GM18505 (cell line): ENCODE measurements around the gene ZNF77.
"Not testable (repeated sequence)": the region's sequence is repeated elsewhere in the genome, so short reads cannot be mapped to it uniquely, and the experiment has no call there.

ENCODE experiments used
- ATAC-seq: cut with Tn5 transposase; IDR thresholded peaks from one replicate; pipeline ENCODE4 v1.9.1; 2021; ENCODE audit not compliant: unreplicated experiment
- POLR2A ChIP-seq: IDR thresholded peaks from 4 replicates; pipeline ENCODE4 v1.6.1; 2011; ENCODE audit warnings: borderline replicate concordance; ENCODE audit not compliant: insufficient read depth, insufficient read length; ENCODE audit errors: extremely low read depth

Gene ZNF77

GRCh38 chr19:2944775-2945574, at the start of gene ZNF77:
Gene ZNF77 (minus strand): TSS chr19:2944971. CDS start chr19:2944840, 131 bp downstream.
- TF ChIP-seq POLR2A, result peak; percentile 13
- ATAC-seq, result peak; percentile 88

DNA sequence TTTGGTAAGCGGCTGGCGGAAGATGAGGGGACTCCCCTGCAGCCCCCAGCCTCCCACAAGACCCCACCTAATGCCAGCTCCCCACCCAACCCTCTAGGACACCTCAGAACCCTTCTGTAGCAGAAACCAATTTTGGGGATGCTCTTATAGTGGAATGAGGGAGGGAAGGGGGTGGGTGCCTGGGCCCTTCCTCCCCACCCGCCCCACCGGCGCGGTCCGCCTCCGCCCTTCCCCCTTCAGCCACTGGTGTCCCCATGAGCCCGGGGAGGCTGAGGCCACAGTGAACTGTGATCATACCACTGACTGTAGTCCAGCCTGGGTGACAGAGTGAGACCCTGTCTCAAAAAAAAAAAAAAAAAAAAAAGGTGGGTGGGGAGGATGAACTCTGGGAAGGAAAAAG, 48.8 kb upstream of the ZNF77 start:
- ATAC-seq, result no peak
- no peak for TF ChIP-seq POLR2A

- ATAC-seq, result no peak
- TF ChIP-seq POLR2A, result no peak
These were observed 48.2 kb upstream of the ZNF77 start for GRCh38 chr19:2992958-2993357.

DNA sequence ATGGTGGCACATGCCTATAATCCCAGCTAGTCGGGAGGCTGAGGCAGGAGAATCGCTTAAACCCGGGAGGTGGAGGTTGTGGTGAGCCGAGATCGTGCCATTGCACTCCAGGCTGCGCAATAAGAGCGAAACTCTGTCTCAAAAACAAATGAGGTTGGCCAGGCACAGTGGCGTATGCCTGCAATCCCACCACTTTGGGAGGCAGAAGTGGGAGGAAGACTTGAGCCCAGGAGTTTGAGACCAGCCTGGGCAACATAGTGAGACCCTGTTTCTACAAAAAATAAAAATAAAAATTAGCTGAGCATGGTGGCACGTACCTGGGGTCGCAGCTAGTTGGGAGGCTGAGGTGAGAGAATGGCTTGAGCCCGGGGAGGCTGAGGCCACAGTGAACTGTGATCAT, 47.6 kb upstream of the ZNF77 start:
- ATAC-seq, result not testable (repeated sequence)

DNA sequence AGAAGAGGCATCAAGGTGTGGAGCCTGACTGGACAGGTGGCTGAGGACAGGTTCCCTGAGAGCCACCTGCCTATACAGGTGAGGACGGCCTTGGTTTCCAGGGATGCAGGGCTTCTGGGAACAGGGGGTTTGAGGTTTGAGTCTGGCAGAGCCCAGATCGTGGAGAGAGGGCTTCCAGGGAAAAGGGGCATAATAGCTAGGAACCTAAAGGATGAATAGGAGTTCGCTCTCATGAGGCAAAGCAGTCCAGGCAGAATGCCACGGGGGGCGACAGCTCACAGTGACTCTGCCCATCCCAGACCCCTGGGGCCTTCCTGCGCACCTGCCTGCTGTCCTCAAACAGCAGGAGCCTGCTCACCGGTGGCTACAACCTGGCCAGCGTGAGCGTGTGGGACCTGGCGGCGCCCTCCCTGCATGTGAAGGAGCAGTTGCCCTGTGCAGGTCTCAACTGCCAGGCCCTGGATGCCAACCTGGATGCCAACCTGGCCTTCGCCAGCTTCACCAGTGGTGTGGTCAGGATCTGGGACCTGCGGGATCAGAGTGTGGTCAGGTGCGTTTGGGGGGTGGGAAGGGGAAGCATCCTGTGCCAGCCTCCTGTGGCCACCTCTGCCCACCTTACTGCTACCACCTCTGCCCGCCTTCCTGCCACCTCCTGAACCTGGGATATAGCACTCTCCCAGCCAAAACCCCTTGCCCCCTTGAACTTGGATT, 44.6 kb upstream of the ZNF77 start:
- ATAC-seq, result no peak
- TF ChIP-seq POLR2A, result no peak

GRCh38 chr19:2988568-2988967, 43.8 kb upstream of the ZNF77 start:
- TF ChIP-seq POLR2A, result no peak
- no peak for ATAC-seq

DNA sequence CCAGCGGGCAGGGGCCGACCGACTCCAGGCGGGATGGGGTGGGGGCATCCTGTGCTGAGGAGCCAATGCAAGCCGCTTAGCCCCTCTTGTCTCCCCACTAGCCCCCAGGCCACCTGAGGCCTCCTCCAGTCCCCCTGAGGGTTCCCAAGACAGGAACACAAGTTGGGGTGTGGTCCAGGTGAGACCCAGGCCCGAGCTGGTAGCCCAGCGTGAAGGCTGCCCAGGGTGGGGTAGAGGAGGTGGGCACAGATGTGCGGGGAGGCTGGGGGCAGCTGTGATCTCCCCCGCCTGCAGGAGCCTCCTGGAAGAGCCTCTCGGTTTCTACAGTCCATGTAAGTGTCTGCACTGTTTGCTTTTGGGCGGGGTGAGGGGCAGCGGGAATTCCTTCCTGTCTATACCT, 43.0 kb upstream of the ZNF77 start:
- ATAC-seq, result no peak
- no peak for TF ChIP-seq POLR2A

DNA sequence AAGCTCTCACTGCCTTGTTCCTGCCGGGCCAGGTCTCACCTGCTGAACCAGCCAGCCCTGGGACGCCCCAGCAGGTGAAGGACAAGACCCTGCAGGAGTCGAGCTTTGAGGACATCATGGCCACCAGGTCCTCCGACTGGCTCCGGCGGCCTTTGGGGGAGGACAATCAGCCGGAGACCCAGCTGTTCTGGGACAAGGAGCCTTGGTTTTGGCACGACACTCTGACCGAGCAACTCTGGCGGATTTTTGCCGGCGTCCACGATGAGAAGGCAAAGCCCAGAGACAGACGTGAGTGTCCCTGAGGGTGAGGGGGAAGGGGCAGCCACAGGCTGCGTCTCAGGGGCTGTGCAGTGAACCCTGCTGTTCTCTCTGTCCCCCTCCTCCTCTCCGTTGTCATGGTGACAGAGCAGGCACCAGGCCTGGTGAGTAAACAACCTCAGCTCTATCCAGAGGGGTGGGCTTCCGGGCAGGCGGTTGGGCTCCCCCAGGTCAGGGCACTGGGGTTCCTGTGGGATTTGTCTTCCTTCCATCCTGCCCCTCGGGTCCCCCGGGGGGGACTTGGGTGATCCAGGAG, 42.3 kb upstream of the ZNF77 start:
- TF ChIP-seq POLR2A, result no peak
- no peak for ATAC-seq

GRCh38 chr19:2984215-2984528, 39.4 kb upstream of the ZNF77 start:
- no peak for ATAC-seq

GRCh38 chr19:2983351-2984214, 38.8 kb upstream of the ZNF77 start:
- ATAC-seq, result no peak
- no peak for TF ChIP-seq POLR2A

More at GRCh38 chr19:2984215-2984528, 39.4 kb upstream of the ZNF77 start:
- TF ChIP-seq POLR2A, result no peak

- no peak for TF ChIP-seq POLR2A
- no peak for ATAC-seq
These were observed 38.2 kb upstream of the ZNF77 start for GRCh38 chr19:2982983-2983350.

GRCh38 chr19:2982561-2982960, 37.8 kb upstream of the ZNF77 start:
- no peak for TF ChIP-seq POLR2A
- no peak for ATAC-seq

- no peak for ATAC-seq
These were observed 37.1 kb upstream of the ZNF77 start for GRCh38 chr19:2981898-2982297.

More at GRCh38 chr19:2981898-2982297, 37.1 kb upstream of the ZNF77 start:
- no peak for TF ChIP-seq POLR2A
